ENCODE results near the gene CFAP210. TPM values are rescaled to one million over a fixed set of nuclear protein-coding genes. Genes with fewer than 3 reads are reported as not detected.

The CFAP210 gene
- total and polyA plus RNA-seq, 11 donors: 0.11 TPM; not detected in 10

GRCh38 chr2:169738566-169739229 is 44.5 kb upstream of the CFAP210 start:
- peaks cover 0 to 7% (median 0%) of the 10 kb centered on the region in 9 donors for H3K36me3 ChIP-seq
- intact Hi-C loops (cut with DNase I): loop anchor here in 1 of 10 donors (5.0 kb wide), 1 partner anchor 46 kb away; the partner anchor contains the start of genes CFAP210 and PHOSPHO2
- H3K4me3 ChIP-seq: peak overlapping the region in 1 of 12 donors; percentile 71
- H3K27me3 ChIP-seq: no peaks in the 10 kb centered on the region
- no peaks in the 10 kb centered on the region for H3K9me3 ChIP-seq
- no peak for DNase-seq
- ATAC-seq: no peak
- 54 to 64% (median 62%) methylated on average over 4 of the region's 5 CpGs for WGBS, 4 donors
- TF ChIP-seq POLR2A (IDR thresholded peaks at IDR 0.05) (no peak), CTCF (IDR thresholded peaks at IDR 0.05) (no peak)
- peak overlapping the region in 1 of 12 donors; percentile 66 for H3K27ac ChIP-seq
- H3K4me1 ChIP-seq: peaks cover 0 to 7% (median 4%) of the 10 kb centered on the region in 12 donors

- Histone ChIP-seq H3K4me1 (peaks cover 0 to 15% (median 6%) of the 10 kb centered on the region in 12 donors), H3K9me3 (no peaks in the 10 kb centered on the region), H3K36me3 (no peaks in the 10 kb centered on the region), H3K27ac (peak overlapping the region in 10 of 12 donors; percentile 26 to 66 (median 42)), H3K4me3 (peak overlapping the region in 9 of 12 donors; percentile 16 to 76 (median 54)), H3K27me3 (no peaks in the 10 kb centered on the region)
- DNase-seq (peak in 2 of 5 donors; percentile 25 to 40), ATAC-seq (peak in 1 of 4 donors; percentile 51)
- TF ChIP-seq CTCF (IDR thresholded peaks at IDR 0.05): no peak
- TF ChIP-seq POLR2A (IDR thresholded peaks at IDR 0.05): no peak
- intact Hi-C loops (cut with DNase I): loop anchor here in 1 of 10 donors (5.0 kb wide), 1 partner anchor 45 kb away; the partner anchor contains the start of genes CFAP210 and PHOSPHO2
- WGBS, 4 donors: 73 to 84% (median 80%) methylated on average over 5 of the region's 5 CpGs
These were observed 42.7 kb upstream of the CFAP210 start for GRCh38 chr2:169736902-169737301.

GRCh38 chr2:169735623-169736022 is 41.4 kb upstream of the CFAP210 start:
- no peaks in the 10 kb centered on the region for H3K9me3 ChIP-seq

More at GRCh38 chr2:169735623-169736022, 41.4 kb upstream of the CFAP210 start:
- peaks cover 0 to 15% (median 6%) of the 10 kb centered on the region in 12 donors for H3K4me1 ChIP-seq
- no peak for DNase-seq
- H3K27ac ChIP-seq: peak overlapping the region in 9 of 12 donors; percentile 4 to 70 (median 47)
- H3K4me3 ChIP-seq: peak overlapping the region in 9 of 12 donors; percentile 1 to 77 (median 72)
- intact Hi-C loops (cut with DNase I): loop anchor here in 1 of 10 donors (5.0 kb wide), 1 partner anchor 43 kb away; the partner anchor contains the start of genes CFAP210 and PHOSPHO2
- 81 to 88% (median 85%) methylated on average over 4 of the region's 4 CpGs for WGBS, 4 donors
- TF ChIP-seq POLR2A (IDR thresholded peaks at IDR 0.05) (no peak), CTCF (IDR thresholded peaks at IDR 0.05) (no peak)
- ATAC-seq: no peak
- H3K36me3 ChIP-seq: no peaks in the 10 kb centered on the region
- no peaks in the 10 kb centered on the region for H3K27me3 ChIP-seq

Data from heart left ventricle (tissue), 16 donors.